ENCODE data around the gene RMRP.

Gene RMRP

GRCh38 chr9:35700942-35701341 is 43.1 kb upstream of the RMRP start:
- Histone ChIP-seq H3K27me3 (replicated peaks in 2 of 5; ENCODE audit: control insufficient read depth in 4 of 5, insufficient read depth in 5 of 5, low read length in 4 of 5) (no peaks in the 10 kb centered on the region), H3K4me1 (ENCODE audit: control extremely low read depth in 1 of 4, control insufficient read depth in 4 of 4, insufficient read depth in 4 of 4, low read length in 3 of 4) (no peaks in the 10 kb centered on the region), H3K36me3 (ENCODE audit: control insufficient read depth in 4 of 4, insufficient read depth in 4 of 4, low read length in 3 of 4) (peaks cover 54 to 98% (median 94%) of the 10 kb centered on the region in 4 experiments), H3K9me3 (ENCODE audit: control extremely low read depth in 1 of 5, control insufficient read depth in 4 of 5, insufficient read depth in 2 of 5, low read depth in 1 of 5, low read length in 4 of 5) (no peaks in the 10 kb centered on the region), H3K27ac (ENCODE audit: insufficient read depth in 1 of 2, low read depth in 1 of 2, low read length in 2 of 2, poor library complexity in 1 of 2, severe bottlenecking in 2 of 2) (no peak overlapping the region), H3K4me3 (ENCODE audit: control insufficient read depth in 1 of 7, extremely low read depth in 1 of 7, insufficient read depth in 4 of 7, low read depth in 2 of 7, low read length in 6 of 7) (no peak overlapping the region)
- DNase-seq: no peak
- ChIA-PET POLR2A (no interaction called here), CTCF (interaction anchor here (1.2 to 2.1 kb wide), 6 partner anchors 10 to 37 kb away, joined by 3 to 13 read pairs (median 4); no protein-coding TSS in a partner anchor)

- no peaks in the 10 kb centered on the region for H3K4me1 ChIP-seq (ENCODE audit: control extremely low read depth in 1 of 4, control insufficient read depth in 4 of 4, insufficient read depth in 4 of 4, low read length in 3 of 4)
- ChIA-PET CTCF (interaction anchor here (1.2 to 2.1 kb wide), 4 partner anchors 9 to 27 kb away, joined by 3 to 13 read pairs (median 5); no protein-coding TSS in a partner anchor), POLR2A (no interaction called here)
- no peak overlapping the region for H3K4me3 ChIP-seq (ENCODE audit: control insufficient read depth in 1 of 7, extremely low read depth in 1 of 7, insufficient read depth in 4 of 7, low read depth in 2 of 7, low read length in 6 of 7)
- no peaks in the 10 kb centered on the region for H3K9me3 ChIP-seq (ENCODE audit: control extremely low read depth in 1 of 5, control insufficient read depth in 4 of 5, insufficient read depth in 2 of 5, low read depth in 1 of 5, low read length in 4 of 5)
- DNase-seq: no peak
- no peak overlapping the region for H3K27ac ChIP-seq (ENCODE audit: insufficient read depth in 1 of 2, low read depth in 1 of 2, low read length in 2 of 2, poor library complexity in 1 of 2, severe bottlenecking in 2 of 2)
- H3K36me3 ChIP-seq (ENCODE audit: control insufficient read depth in 4 of 4, insufficient read depth in 4 of 4, low read length in 3 of 4): peaks cover 57 to 94% (median 87%) of the 10 kb centered on the region in 4 experiments
- H3K27me3 ChIP-seq (replicated peaks in 2 of 5; ENCODE audit: control insufficient read depth in 4 of 5, insufficient read depth in 5 of 5, low read length in 4 of 5): no peaks in the 10 kb centered on the region
- 95% methylated on average over 11 of the region's 11 CpGs for WGBS (ENCODE audit: insufficient coverage)
Measured at GRCh38 chr9:35700031-35700430, 42.2 kb upstream of the RMRP start.

DNA sequence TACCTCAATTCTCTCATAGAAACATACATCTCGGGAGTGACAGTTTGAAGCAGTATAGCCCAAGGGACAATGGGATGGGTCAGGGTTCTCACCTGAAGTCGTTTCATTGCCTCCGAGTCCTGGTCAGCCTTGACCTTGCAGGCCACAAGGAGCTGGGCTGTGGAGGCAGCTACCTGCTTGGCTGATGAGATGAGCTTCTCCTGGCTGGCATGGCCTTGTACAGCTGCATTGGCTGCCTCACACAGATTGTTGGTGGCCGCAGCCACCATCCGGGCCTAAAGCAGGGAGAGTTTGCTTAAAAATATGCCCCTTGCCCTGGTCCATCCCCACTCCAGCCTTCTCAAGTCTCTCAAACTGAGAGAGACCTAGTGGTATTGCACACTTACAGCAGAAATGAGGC is 40.4 kb upstream of the RMRP start:
- Histone ChIP-seq H3K4me3 (ENCODE audit: control insufficient read depth in 1 of 7, extremely low read depth in 1 of 7, insufficient read depth in 4 of 7, low read depth in 2 of 7, low read length in 6 of 7) (no peak overlapping the region), H3K9me3 (ENCODE audit: control extremely low read depth in 1 of 5, control insufficient read depth in 4 of 5, insufficient read depth in 2 of 5, low read depth in 1 of 5, low read length in 4 of 5) (no peaks in the 10 kb centered on the region), H3K36me3 (ENCODE audit: control insufficient read depth in 4 of 4, insufficient read depth in 4 of 4, low read length in 3 of 4) (peaks cover 46 to 76% (median 69%) of the 10 kb centered on the region in 4 experiments), H3K4me1 (ENCODE audit: control extremely low read depth in 1 of 4, control insufficient read depth in 4 of 4, insufficient read depth in 4 of 4, low read length in 3 of 4) (no peaks in the 10 kb centered on the region), H3K27me3 (replicated peaks in 2 of 5; ENCODE audit: control insufficient read depth in 4 of 5, insufficient read depth in 5 of 5, low read length in 4 of 5) (no peaks in the 10 kb centered on the region), H3K27ac (ENCODE audit: insufficient read depth in 1 of 2, low read depth in 1 of 2, low read length in 2 of 2, poor library complexity in 1 of 2, severe bottlenecking in 2 of 2) (no peak overlapping the region)
- CTCF ChIA-PET: interaction anchor here (0.8 to 8.3 kb wide), 9 partner anchors 9 to 128 kb away, joined by 3 to 86 read pairs (median 37); partner anchors contain the start of genes CCDC107, CREB3, RMRP and TLN1
- WGBS (ENCODE audit: insufficient coverage): 99% methylated on average over 5 of the region's 5 CpGs
- DNase-seq: no peak
- POLR2A ChIA-PET: interaction anchor here (0.6 kb wide), 1 partner anchor 10 kb away, joined by 3 read pairs; no protein-coding TSS in a partner anchor

- Histone ChIP-seq H3K4me1 (ENCODE audit: control extremely low read depth in 1 of 4, control insufficient read depth in 4 of 4, insufficient read depth in 4 of 4, low read length in 3 of 4) (no peaks in the 10 kb centered on the region), H3K9me3 (ENCODE audit: control extremely low read depth in 1 of 5, control insufficient read depth in 4 of 5, insufficient read depth in 2 of 5, low read depth in 1 of 5, low read length in 4 of 5) (no peaks in the 10 kb centered on the region), H3K27me3 (replicated peaks in 2 of 5; ENCODE audit: control insufficient read depth in 4 of 5, insufficient read depth in 5 of 5, low read length in 4 of 5) (no peaks in the 10 kb centered on the region), H3K36me3 (ENCODE audit: control insufficient read depth in 4 of 4, insufficient read depth in 4 of 4, low read length in 3 of 4) (peaks cover 44 to 69% (median 62%) of the 10 kb centered on the region in 4 experiments), H3K27ac (ENCODE audit: insufficient read depth in 1 of 2, low read depth in 1 of 2, low read length in 2 of 2, poor library complexity in 1 of 2, severe bottlenecking in 2 of 2) (no peak overlapping the region), H3K4me3 (ENCODE audit: control insufficient read depth in 1 of 7, extremely low read depth in 1 of 7, insufficient read depth in 4 of 7, low read depth in 2 of 7, low read length in 6 of 7) (no peak overlapping the region)
- DNase-seq: no peak
- 93% methylated on average over 11 of the region's 14 CpGs for WGBS (ENCODE audit: insufficient coverage)
- ChIA-PET CTCF (interaction anchor here (0.8 to 8.3 kb wide), 19 partner anchors 9 to 129 kb away, joined by 3 to 86 read pairs (median 16); partner anchors contain the start of genes ARHGEF39, CA9, CCDC107 and CREB3), POLR2A (interaction anchor here (1.5 kb wide), 1 partner anchor 39 kb away, joined by 3 read pairs; the partner anchor contains the start of genes CCDC107 and RMRP)
Measured at GRCh38 chr9:35697486-35697885, 39.7 kb upstream of the RMRP start.

GRCh38 chr9:35696520-35697215 is 38.8 kb upstream of the RMRP start:
- POLR2A ChIA-PET: interaction anchor here (1.5 kb wide), 1 partner anchor 39 kb away, joined by 3 read pairs; the partner anchor contains the start of genes CCDC107 and RMRP

DNA sequence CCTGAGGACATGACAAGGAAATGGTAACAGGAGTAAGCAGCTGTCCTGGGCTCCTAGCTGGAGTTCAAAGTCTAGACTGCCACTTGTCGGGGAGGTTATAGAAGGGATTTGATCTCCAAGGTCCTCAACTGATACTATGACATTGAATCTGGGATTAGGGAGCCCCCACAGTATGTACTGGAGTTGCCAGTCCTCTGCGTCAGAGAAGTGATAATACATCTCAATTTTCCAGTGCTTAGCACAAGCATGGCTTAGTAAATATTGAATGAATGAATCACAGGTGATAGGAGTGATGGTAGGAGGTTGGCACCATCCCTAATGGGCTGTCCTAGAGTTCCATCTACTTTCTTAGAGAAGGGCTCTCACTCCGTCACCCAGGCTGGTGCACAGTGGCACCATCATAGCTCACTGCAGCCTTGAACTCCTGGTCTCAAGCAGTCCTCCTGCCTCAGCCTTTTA is 38.2 kb upstream of the RMRP start:
- CTCF ChIA-PET: interaction anchor here (1.1 to 8.3 kb wide), 30 partner anchors 8 to 183 kb away, joined by 3 to 86 read pairs (median 10); partner anchors contain the start of genes ARHGEF39, CA9, CCDC107 and CREB3

More at GRCh38 chr9:35696520-35697215, 38.8 kb upstream of the RMRP start:
- peaks cover 37 to 63% (median 56%) of the 10 kb centered on the region in 4 experiments for H3K36me3 ChIP-seq (ENCODE audit: control insufficient read depth in 4 of 4, insufficient read depth in 4 of 4, low read length in 3 of 4)
- H3K4me3 ChIP-seq (ENCODE audit: control insufficient read depth in 1 of 7, extremely low read depth in 1 of 7, insufficient read depth in 4 of 7, low read depth in 2 of 7, low read length in 6 of 7): no peak overlapping the region
- no peaks in the 10 kb centered on the region for H3K9me3 ChIP-seq (ENCODE audit: control extremely low read depth in 1 of 5, control insufficient read depth in 4 of 5, insufficient read depth in 2 of 5, low read depth in 1 of 5, low read length in 4 of 5)
- DNase-seq: peak; percentile 38 to 48 (median 46)
- no peaks in the 10 kb centered on the region for H3K27me3 ChIP-seq (replicated peaks in 2 of 5; ENCODE audit: control insufficient read depth in 4 of 5, insufficient read depth in 5 of 5, low read length in 4 of 5)
- no peaks in the 10 kb centered on the region for H3K4me1 ChIP-seq (ENCODE audit: control extremely low read depth in 1 of 4, control insufficient read depth in 4 of 4, insufficient read depth in 4 of 4, low read length in 3 of 4)
- WGBS (ENCODE audit: insufficient coverage): 61% methylated on average over 7 of the region's 9 CpGs
- H3K27ac ChIP-seq (ENCODE audit: insufficient read depth in 1 of 2, low read depth in 1 of 2, low read length in 2 of 2, poor library complexity in 1 of 2, severe bottlenecking in 2 of 2): no peak overlapping the region
- CTCF ChIA-PET: interaction anchor here (1.1 to 8.3 kb wide), 31 partner anchors 8 to 182 kb away, joined by 3 to 86 read pairs (median 9); partner anchors contain the start of genes ARHGEF39, CA9, CCDC107 and CREB3

More for the DNA sequence above, 38.2 kb upstream of the RMRP start:
- Histone ChIP-seq H3K36me3 (ENCODE audit: control insufficient read depth in 4 of 4, insufficient read depth in 4 of 4, low read length in 3 of 4) (peaks cover 35 to 56% (median 50%) of the 10 kb centered on the region in 4 experiments), H3K27ac (ENCODE audit: insufficient read depth in 1 of 2, low read depth in 1 of 2, low read length in 2 of 2, poor library complexity in 1 of 2, severe bottlenecking in 2 of 2) (no peak overlapping the region), H3K4me3 (ENCODE audit: control insufficient read depth in 1 of 7, extremely low read depth in 1 of 7, insufficient read depth in 4 of 7, low read depth in 2 of 7, low read length in 6 of 7) (no peak overlapping the region), H3K4me1 (ENCODE audit: control extremely low read depth in 1 of 4, control insufficient read depth in 4 of 4, insufficient read depth in 4 of 4, low read length in 3 of 4) (peaks cover 0 to 6% (median 4%) of the 10 kb centered on the region in 4 experiments), H3K27me3 (replicated peaks in 2 of 5; ENCODE audit: control insufficient read depth in 4 of 5, insufficient read depth in 5 of 5, low read length in 4 of 5) (no peaks in the 10 kb centered on the region), H3K9me3 (ENCODE audit: control extremely low read depth in 1 of 5, control insufficient read depth in 4 of 5, insufficient read depth in 2 of 5, low read depth in 1 of 5, low read length in 4 of 5) (no peaks in the 10 kb centered on the region)
- no peak for DNase-seq
- POLR2A ChIA-PET: interaction anchor here (0.6 to 1.5 kb wide), 2 partner anchors 38 to 120 kb away, joined by 3 to 4 read pairs; partner anchors contain the start of genes CCDC107 and RMRP
- WGBS (ENCODE audit: insufficient coverage): 100% methylated on average over 1 of the region's 3 CpGs

All from common myeloid progenitor, CD34-positive (primary cell).